HUDEP-2 (cell line): Measurements from ENCODE around the gene ZDHHC11.
"Not testable (repeated sequence)": the region's sequence is repeated elsewhere in the genome, so short reads cannot be mapped to it uniquely, and the experiment has no call there.

Experiments used
- DNase-seq, 76 experiments: peaks; one replicate each; lab custom pipeline; 2025; ENCODE audit not compliant: unreplicated experiment in 76 of 76; lab: John Stamatoyannopoulos, UW

ZDHHC11 gene

DNA sequence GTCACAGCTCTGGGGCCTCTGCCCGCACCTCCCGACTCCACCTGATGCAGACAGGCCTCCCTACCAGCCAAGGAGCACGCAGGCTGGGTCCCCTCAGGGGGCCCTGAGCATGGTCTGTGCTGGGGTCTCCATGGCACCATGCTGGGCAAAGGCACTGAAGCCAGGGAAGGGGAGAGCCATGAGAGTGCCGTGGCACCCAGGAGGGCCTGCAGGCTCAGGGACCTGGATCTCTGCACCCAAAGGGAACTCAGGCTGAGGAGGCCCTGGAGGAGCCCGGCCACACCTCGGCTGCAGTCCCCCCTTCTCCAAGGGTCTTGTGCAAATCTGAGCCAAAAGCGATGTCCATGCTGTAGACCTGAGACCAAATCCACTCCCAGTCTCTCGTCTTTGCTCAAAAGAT, 98.8 kb downstream of the ZDHHC11 start:
- DNase-seq, result not testable (repeated sequence)

DNA sequence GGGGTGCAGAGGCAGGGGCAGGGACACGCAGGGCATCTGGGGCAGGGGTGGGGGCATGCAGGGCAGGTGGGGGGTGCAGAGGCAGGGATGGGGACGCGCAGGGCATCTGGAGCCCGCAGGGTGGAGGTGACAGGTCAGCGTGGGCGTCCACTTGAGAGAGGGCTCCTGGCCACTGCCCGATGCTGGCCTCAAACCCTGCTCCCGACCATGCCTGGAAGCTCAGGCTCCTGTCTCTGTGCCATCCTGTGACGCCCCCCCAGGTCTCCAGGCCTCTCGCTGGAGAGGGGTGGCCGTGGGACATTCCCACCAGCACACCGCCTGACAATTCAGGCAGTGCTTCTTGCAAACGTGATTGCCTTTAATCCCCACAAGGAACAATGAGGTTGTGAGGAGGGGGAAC, 99.3 kb downstream of the ZDHHC11 start:
- no peak for DNase-seq

- DNase-seq, result not testable (repeated sequence)
Observed at GRCh38 chr5:750226-750625, 100.6 kb downstream of the ZDHHC11 start.

DNA sequence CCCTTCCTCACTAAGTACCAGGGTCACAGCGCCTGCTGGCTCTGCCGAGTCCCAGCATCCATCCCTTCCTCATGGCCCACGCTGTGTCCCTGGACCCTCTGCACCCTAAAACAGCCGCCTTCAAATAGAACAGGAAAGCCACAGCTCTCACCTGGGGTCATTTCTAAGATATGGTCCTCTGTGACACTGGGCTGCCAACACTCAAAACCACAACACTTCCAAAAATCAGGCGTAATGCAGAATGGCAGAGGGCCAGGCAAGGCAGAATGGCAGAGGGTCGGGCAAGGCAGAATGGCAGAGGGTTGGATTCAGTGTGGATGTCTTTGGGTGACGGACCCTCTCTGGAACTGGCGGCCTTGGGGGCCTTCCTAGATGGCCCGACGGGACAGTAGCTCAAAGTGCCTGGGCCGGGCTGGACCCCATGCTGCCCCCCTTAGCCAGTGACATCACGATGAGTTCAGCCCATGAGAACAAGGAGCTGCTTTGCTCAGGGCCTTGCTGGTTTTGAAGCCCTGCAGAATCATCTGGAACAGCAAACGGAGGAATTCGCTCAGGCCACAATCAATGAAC, 101.6 kb downstream of the ZDHHC11 start:
- no peak for DNase-seq

DNA sequence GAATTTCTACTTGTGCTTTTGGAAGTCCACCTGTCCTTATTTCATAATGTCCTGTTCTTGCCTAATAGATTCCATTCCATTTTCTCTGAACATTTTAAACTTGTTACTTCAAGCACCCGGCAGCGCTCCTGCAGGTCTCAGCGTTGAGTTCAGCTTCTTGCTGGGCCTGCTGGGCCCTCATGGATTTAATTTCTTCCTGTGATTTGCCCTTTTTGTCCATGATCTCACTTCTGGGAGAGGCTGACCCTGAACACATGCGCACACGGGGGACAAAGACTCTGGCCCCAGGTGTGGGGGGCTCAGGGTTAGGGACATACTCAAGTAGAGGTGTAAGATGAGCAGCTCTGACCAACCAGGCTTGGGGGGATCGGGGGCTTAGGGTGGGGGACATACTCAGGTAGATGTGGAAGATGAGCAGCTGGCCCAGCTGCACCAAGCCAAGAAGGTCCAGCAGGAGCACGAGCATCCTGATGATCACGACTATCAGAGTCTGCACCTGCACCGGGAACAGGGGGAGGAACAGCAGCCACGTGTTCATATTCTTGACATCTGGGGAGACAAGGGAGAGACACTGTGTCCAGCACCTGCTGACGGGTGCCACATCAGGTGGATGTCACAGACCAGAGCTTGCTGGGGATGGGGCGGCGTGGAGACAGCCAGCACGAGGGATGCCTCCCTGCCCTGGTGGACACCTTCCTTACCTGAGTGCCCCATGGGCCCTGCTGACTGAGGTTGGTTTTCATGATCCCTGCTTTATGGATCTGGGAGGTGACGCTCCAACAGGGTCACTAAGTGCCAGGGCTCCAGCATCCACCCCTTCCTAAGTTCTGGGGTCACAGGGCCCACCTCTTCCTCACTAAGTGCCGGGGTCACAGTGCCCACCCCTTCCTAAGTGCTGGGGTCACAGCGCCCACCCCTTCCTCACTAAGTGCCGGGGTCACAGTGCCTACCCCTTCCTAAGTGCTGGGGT, 102.5 kb downstream of the ZDHHC11 start:
- DNase-seq, result not testable (repeated sequence)

DNA sequence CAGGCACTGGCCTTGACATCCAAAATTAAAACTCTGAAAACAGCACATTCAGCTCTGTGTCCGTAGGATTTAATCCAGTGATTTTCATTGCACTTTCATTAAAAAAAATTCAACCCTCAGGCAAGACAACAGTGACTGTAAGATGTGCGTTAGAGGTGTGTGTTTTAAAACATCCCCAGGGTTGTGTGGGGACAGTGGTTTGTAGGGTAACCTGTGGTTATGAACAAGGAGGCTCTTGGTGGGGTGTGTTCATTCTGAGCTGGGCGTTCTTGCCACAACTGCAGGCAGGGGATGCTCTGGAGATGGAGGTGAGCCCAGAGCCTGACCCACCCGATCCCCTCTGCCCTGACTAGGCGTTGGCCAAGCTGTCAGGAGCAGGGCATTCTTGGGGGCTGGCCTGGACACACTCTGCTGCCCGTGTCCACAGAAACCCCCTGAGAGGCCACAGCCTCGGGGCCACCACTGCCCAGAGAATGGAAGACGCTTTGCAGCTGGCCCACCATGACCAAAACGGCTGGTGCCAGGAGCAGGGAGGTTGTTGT, 103.4 kb downstream of the ZDHHC11 start:
- DNase-seq, result not testable (repeated sequence)

DNA sequence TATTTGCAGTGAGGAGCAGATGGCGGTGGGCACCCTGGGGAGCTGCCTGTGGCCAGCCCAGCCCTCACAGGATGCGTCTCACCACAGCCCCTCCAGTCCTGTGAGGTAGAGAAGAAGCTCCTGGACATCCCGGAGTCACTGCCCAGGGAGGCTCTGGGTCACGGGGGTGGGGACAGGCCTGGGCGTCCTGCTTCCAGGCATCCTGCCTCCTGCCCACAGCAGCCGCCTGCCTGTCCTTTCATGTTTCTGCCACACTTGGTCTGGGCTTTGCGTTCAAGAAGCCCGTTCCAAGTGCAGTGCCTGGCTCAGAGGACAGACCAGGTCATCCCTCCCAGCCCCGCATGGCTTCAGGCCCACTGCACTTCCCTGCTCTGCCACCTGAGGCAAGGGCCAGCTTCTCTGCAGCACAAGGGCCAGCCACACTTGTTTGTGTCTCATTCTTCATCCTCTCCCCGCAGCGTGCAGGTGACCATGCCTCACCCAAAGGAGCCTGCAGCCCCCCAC, 104.5 kb downstream of the ZDHHC11 start:
- DNase-seq, result no peak
